Ishikawa (cell line): Measurements from ENCODE around the gene BCAR1.
A peak's percentile ranks its signal among the peaks of the same experiment; 100 is the strongest.

Experiments used
- CEBPB ChIP-seq: IDR thresholded peaks from 2 replicates; pipeline ENCODE4 v1.6.1; 2012
- CREB1 ChIP-seq: IDR thresholded peaks from 2 replicates; pipeline ENCODE4 v1.6.1; 2012; ENCODE audit warnings: low read depth
- EGR1 ChIP-seq: IDR thresholded peaks from 2 replicates; pipeline ENCODE4 v1.6.1; 2012
- EP300 ChIP-seq: IDR thresholded peaks from 2 replicates; pipeline ENCODE4 v1.6.1; 2012; ENCODE audit warnings: borderline replicate concordance
- FOXM1 ChIP-seq: IDR thresholded peaks from 2 replicates; pipeline ENCODE4 v1.6.1; 2012; ENCODE audit warnings: low read depth, borderline replicate concordance
- NFIC ChIP-seq: IDR thresholded peaks from 2 replicates; pipeline ENCODE4 v1.6.1; 2012
- RAD21 ChIP-seq: IDR thresholded peaks from 2 replicates; pipeline ENCODE4 v1.6.1; 2012; ENCODE audit warnings: low read depth
- TAF1 ChIP-seq: IDR thresholded peaks from 2 replicates; pipeline ENCODE4 v1.6.1; 2012; ENCODE audit warnings: low read depth, mild to moderate bottlenecking
- TCF12 ChIP-seq: IDR thresholded peaks from 2 replicates; pipeline ENCODE4 v1.6.1; 2012; ENCODE audit warnings: low read depth
- TEAD4 ChIP-seq: IDR thresholded peaks from 2 replicates; pipeline ENCODE4 v1.6.1; 2012
- YY1 ChIP-seq: IDR thresholded peaks from 2 replicates; pipeline ENCODE4 v1.6.1; 2012; ENCODE audit warnings: low read depth
- ZBTB7A ChIP-seq: IDR thresholded peaks from 2 replicates; pipeline ENCODE4 v1.6.1; 2012; ENCODE audit warnings: low read depth
- TF ChIP-seq, protein P1 (sequence below): IDR thresholded peaks from 2 replicates; pipeline ENCODE4 v1.6.1; 2012; ENCODE audit warnings: low read depth, mild to moderate bottlenecking
- TF ChIP-seq, protein P2 (sequence below): IDR thresholded peaks from 2 replicates; pipeline ENCODE4 v1.6.1; 2012
- TF ChIP-seq, protein P3 (sequence below): IDR thresholded peaks from 2 replicates; pipeline ENCODE4 v1.6.1; 2012

BCAR1 gene, protein sequence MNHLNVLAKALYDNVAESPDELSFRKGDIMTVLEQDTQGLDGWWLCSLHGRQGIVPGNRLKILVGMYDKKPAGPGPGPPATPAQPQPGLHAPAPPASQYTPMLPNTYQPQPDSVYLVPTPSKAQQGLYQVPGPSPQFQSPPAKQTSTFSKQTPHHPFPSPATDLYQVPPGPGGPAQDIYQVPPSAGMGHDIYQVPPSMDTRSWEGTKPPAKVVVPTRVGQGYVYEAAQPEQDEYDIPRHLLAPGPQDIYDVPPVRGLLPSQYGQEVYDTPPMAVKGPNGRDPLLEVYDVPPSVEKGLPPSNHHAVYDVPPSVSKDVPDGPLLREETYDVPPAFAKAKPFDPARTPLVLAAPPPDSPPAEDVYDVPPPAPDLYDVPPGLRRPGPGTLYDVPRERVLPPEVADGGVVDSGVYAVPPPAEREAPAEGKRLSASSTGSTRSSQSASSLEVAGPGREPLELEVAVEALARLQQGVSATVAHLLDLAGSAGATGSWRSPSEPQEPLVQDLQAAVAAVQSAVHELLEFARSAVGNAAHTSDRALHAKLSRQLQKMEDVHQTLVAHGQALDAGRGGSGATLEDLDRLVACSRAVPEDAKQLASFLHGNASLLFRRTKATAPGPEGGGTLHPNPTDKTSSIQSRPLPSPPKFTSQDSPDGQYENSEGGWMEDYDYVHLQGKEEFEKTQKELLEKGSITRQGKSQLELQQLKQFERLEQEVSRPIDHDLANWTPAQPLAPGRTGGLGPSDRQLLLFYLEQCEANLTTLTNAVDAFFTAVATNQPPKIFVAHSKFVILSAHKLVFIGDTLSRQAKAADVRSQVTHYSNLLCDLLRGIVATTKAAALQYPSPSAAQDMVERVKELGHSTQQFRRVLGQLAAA

DNA sequence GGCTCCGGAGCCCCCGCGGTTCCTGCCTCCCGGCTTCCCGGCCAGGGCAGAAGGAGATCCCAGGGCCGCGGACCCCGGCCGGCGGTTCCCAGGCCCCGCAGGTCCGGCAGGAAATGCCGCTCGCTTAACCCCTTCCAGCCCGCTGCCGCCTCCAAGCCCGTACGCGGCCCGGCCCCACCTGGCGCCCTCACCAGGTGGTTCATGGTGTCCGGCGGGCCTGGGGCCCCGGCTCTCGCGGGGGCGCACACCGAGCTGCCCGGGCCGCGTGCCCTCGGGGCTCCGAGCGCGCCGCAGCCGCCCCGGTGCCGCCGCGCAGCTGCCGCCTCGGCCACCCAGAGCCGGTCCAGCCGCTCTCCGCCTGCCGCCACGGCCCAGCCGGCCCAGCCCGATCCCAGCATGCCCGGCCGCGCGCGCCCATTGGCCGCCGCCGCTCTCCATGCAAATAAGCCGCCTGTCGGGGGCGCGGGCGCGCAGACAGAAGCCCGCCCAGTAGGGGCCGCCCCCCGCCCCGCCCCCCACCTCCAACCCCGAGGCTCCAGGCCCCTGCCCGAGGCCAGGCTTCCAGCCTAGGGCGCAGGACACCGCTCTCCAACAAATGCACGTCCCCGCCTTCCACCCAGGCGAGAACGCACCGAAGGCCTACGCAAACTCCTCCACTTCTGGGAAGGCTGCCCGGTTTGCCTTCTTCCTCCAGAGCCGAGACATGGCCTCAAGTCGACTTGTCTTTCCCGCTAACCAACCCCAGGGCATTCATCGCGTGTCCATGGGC, at the start of gene BCAR1:
Gene BCAR1, minus strand, starts transcription at position 345 of the 769 bp plus-strand sequence. Its CDS starts 142 bp downstream, at position 203.
- peak; percentile 63; the same call in 1 of the 2 replicates for TF ChIP-seq TAF1
- TF ChIP-seq, protein P1, sequence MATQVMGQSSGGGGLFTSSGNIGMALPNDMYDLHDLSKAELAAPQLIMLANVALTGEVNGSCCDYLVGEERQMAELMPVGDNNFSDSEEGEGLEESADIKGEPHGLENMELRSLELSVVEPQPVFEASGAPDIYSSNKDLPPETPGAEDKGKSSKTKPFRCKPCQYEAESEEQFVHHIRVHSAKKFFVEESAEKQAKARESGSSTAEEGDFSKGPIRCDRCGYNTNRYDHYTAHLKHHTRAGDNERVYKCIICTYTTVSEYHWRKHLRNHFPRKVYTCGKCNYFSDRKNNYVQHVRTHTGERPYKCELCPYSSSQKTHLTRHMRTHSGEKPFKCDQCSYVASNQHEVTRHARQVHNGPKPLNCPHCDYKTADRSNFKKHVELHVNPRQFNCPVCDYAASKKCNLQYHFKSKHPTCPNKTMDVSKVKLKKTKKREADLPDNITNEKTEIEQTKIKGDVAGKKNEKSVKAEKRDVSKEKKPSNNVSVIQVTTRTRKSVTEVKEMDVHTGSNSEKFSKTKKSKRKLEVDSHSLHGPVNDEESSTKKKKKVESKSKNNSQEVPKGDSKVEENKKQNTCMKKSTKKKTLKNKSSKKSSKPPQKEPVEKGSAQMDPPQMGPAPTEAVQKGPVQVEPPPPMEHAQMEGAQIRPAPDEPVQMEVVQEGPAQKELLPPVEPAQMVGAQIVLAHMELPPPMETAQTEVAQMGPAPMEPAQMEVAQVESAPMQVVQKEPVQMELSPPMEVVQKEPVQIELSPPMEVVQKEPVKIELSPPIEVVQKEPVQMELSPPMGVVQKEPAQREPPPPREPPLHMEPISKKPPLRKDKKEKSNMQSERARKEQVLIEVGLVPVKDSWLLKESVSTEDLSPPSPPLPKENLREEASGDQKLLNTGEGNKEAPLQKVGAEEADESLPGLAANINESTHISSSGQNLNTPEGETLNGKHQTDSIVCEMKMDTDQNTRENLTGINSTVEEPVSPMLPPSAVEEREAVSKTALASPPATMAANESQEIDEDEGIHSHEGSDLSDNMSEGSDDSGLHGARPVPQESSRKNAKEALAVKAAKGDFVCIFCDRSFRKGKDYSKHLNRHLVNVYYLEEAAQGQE, result no peak
- TF ChIP-seq, protein P2, sequence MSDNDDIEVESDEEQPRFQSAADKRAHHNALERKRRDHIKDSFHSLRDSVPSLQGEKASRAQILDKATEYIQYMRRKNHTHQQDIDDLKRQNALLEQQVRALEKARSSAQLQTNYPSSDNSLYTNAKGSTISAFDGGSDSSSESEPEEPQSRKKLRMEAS, result peak; percentile 10; the same call in 1 of the 2 replicates
- no peak for TF ChIP-seq CREB1
- TF ChIP-seq YY1, result peak; percentile 66; the same call in 1 of the 2 replicates

DNA sequence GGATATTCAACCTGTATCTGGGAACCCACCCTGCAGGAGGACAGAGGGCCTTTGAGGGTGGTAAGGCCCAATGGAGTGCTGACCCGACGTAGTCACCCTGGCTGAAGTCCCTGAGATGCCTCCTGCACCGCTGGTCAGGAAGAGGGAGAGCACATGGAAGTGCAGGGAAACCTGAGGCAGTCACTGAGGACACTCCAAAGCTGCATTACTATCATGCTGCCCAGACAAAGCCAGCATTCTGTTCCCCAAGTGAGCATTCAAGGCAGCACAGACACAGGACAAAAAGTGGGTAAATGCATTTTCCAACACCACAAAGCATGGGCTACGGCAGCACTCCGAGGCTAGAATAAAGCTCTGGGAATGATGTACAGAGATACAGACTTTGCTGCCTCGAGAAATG, 46.8 kb upstream of the BCAR1 start:
- TF ChIP-seq TCF12, result no peak
- no peak for TF ChIP-seq EGR1
- no peak for TF ChIP-seq RAD21
- no peak for TF ChIP-seq CREB1
- TF ChIP-seq TEAD4, result no peak
- TF ChIP-seq ZBTB7A, result no peak
- no peak for TF ChIP-seq FOXM1
- no peak for TF ChIP-seq CEBPB
- TF ChIP-seq, protein P1, result no peak

DNA sequence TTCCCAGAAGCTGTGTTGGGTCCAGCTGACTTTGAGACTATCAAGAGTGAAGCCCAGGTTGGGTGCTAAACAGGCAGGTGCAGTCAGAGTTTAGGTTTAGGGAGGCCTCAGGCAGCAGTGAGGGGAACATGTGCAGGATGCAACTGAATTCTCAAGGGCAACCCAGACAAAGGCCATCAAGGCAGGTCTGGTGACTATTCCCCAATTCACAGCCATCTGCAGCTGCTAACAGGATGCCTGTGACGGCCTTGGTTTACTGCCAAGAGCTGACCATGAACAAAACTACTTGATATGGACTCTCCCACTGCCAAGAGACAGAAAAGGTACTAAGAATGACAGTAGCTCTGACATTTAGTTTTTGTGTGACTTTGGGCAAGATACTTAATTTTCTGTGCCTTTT, 45.2 kb upstream of the BCAR1 start:
- TF ChIP-seq TCF12, result no peak
- TF ChIP-seq, protein P3, sequence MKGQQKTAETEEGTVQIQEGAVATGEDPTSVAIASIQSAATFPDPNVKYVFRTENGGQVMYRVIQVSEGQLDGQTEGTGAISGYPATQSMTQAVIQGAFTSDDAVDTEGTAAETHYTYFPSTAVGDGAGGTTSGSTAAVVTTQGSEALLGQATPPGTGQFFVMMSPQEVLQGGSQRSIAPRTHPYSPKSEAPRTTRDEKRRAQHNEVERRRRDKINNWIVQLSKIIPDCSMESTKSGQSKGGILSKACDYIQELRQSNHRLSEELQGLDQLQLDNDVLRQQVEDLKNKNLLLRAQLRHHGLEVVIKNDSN, result no peak
- no peak for TF ChIP-seq TEAD4
- TF ChIP-seq ZBTB7A, result no peak
- TF ChIP-seq TAF1, result no peak
- TF ChIP-seq YY1, result no peak
- no peak for TF ChIP-seq NFIC
- TF ChIP-seq CEBPB, result no peak
- TF ChIP-seq FOXM1, result no peak

DNA sequence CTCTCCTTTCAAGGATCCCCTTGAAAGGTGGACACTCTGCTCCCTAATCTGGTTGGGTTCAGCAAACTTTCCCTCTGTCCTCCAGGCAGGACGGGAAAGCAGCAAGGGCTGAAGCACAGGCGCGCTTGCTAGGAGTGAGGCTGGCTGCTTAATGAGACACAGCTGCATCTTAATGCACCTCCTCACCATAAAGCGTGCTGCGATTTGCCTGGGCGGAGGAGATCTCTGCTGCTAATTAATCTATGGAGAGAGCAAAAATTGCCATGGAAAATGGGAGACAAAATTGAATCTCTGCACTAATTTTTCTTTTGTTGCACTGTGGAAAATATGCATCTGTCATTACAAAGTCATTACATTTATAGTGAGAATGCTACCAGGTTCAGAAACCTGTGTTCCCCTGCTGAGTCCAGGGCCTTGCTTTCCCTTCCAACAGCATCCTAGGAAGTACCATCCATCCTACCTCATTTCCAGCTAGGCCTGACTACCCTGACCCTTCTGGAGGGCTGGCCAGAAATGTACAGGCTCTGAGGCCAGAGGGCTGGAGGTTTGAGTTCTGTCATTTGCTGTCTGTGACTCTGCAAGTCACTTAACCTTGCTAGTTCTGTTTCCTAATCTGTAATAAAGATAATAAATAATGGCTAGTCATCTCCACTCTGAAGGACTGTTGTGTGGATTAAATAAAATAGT, 43.5 kb upstream of the BCAR1 start:
- TF ChIP-seq, protein P2, result no peak
- TF ChIP-seq ZBTB7A (no peak), RAD21 (no peak), FOXM1 (no peak), YY1 (no peak), EP300 (no peak), EGR1 (no peak), CEBPB (no peak), TEAD4 (no peak), CREB1 (no peak), NFIC (no peak), TCF12 (no peak), TAF1 (no peak)
- TF ChIP-seq, protein P3, result no peak
- TF ChIP-seq, protein P1, result no peak
